ENCODE data around the gene ZNF394. TPM values are rescaled to one million over a fixed set of nuclear protein-coding genes. Genes with fewer than 3 reads are reported as not detected.

The ZNF394 gene
- total and polyA plus RNA-seq, 12 donors, result 10.8 to 23.6 (median 16.0) TPM

DNA sequence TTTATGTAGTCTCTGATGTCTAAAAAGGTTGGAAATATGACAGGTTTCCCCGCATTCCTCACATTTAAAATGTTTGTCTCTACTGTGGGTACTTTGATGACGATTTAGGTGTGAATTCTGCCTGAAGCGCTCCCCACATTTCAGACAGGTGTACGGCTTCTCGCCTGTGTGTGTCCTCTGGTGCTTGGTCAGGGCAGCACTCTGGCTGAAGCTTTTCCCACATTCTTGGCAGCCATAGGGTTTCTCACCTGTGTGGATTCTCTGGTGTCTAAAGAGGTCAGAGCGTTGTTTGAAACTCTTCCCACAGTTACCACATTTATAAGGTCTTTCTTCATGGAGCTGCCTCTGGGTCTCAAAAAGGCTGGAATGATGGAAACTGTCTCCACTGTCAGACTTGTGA is 6.3 kb downstream of the ZNF394 start:
- Histone ChIP-seq H3K4me1 (peaks cover 6 to 18% (median 17%) of the 10 kb centered on the region in 9 donors), H3K9me3 (peaks cover 0 to 35% (median 26%) of the 10 kb centered on the region in 11 donors), H3K4me3 (no peak overlapping the region), H3K27ac (no peak overlapping the region), H3K27me3 (no peaks in the 10 kb centered on the region), H3K36me3 (peaks cover 9 to 83% (median 56%) of the 10 kb centered on the region in 9 donors)
- ATAC-seq, result no peak
- TF ChIP-seq, protein P1, sequence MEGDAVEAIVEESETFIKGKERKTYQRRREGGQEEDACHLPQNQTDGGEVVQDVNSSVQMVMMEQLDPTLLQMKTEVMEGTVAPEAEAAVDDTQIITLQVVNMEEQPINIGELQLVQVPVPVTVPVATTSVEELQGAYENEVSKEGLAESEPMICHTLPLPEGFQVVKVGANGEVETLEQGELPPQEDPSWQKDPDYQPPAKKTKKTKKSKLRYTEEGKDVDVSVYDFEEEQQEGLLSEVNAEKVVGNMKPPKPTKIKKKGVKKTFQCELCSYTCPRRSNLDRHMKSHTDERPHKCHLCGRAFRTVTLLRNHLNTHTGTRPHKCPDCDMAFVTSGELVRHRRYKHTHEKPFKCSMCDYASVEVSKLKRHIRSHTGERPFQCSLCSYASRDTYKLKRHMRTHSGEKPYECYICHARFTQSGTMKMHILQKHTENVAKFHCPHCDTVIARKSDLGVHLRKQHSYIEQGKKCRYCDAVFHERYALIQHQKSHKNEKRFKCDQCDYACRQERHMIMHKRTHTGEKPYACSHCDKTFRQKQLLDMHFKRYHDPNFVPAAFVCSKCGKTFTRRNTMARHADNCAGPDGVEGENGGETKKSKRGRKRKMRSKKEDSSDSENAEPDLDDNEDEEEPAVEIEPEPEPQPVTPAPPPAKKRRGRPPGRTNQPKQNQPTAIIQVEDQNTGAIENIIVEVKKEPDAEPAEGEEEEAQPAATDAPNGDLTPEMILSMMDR (IDR thresholded peaks at IDR 0.05), result no peak
- 97 to 98% methylated on average over 6 of the region's 6 CpGs for WGBS, 2 donors
- DNase-seq, result no peak
- intact Hi-C loops (cut with DNase I), result no loop called here

DNA sequence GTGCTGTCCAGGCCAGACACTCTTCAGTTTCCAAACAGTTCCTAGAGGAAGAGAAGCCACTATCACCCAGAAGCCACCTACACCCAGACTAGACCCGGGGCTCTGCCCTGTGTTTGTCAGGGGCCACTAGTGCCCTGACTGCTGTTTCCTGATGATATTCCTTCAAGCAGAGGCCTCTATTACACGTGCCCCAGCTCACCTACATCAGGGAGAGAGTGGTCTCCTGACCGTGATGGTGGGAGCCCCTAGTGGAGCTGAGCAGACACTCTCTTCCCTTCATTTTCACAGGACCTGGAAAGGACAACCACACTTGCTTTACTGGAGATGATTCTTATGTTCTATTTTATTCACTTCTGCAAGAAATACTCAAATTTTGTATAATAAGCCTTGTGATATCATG is 9.2 kb downstream of the ZNF394 start:
- Histone ChIP-seq H3K4me1 (no peaks in the 10 kb centered on the region), H3K27me3 (no peaks in the 10 kb centered on the region), H3K4me3 (no peak overlapping the region), H3K9me3 (peaks cover 0 to 35% (median 26%) of the 10 kb centered on the region in 11 donors), H3K36me3 (peaks cover 9 to 67% (median 48%) of the 10 kb centered on the region in 9 donors), H3K27ac (no peak overlapping the region)
- TF ChIP-seq, protein P1 (IDR thresholded peaks at IDR 0.05), result no peak
- DNase-seq, result no peak
- WGBS, 2 donors, result 49 to 68% methylated on average over 3 of the region's 3 CpGs
- no peak for ATAC-seq
- intact Hi-C loops (cut with DNase I), result no loop called here

DNA sequence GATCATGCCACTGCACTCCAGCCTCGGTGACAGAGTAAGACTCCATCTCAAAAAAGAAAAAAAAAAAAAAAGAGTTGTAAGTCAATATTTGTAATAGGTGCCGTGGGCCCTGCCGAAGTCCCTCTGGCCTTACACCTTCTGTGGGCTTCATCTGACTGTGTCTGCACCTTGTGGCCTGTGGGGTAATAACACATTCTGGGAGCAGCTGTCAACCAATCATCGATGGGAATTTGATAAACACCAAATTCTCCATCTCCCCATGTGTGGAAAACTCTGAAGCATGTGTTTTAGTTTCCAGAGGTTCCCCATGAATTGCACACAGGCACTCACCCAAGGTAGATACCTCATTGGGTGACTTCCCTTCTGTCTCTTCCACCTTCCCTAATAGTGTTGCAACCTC is 10.8 kb downstream of the ZNF394 start:
- H3K36me3 ChIP-seq, result peaks cover 9 to 61% (median 32%) of the 10 kb centered on the region in 9 donors
- DNase-seq, result no peak
- no peak overlapping the region for H3K27ac ChIP-seq
- no peaks in the 10 kb centered on the region for H3K27me3 ChIP-seq
- intact Hi-C loops (cut with DNase I), result no loop called here
- no peak overlapping the region for H3K4me3 ChIP-seq
- 96 to 99% methylated on average over 4 of the region's 4 CpGs for WGBS, 2 donors
- no peak for ATAC-seq
- no peaks in the 10 kb centered on the region for H3K4me1 ChIP-seq
- TF ChIP-seq, protein P1 (IDR thresholded peaks at IDR 0.05), result no peak
- peaks cover 0 to 22% (median 16%) of the 10 kb centered on the region in 11 donors for H3K9me3 ChIP-seq

DNA sequence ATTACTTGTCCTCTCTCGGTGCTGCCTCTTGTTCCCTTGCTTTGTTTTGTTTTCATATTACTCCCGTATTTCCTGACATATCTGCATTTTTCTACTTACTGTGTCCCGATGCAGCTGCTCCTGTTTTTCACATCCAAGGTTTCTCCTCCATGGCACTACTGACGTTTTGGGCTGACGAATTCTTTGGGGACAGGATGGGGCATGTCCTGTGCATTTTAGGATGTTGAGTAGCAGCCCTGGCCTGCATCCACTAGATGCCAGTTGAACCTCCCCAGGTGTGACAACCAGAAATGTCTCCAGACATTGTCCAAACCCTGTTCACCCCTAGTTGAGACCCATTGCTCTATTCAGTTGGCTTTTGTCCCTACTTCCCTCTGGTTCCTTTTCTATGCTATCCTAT is 15.0 kb downstream of the ZNF394 start:
- H3K4me3 ChIP-seq, result no peak overlapping the region

More for the DNA sequence above, 15.0 kb downstream of the ZNF394 start:
- TF ChIP-seq, protein P1 (IDR thresholded peaks at IDR 0.05), result no peak
- no peak overlapping the region for H3K27ac ChIP-seq
- no peaks in the 10 kb centered on the region for H3K27me3 ChIP-seq
- H3K9me3 ChIP-seq, result no peaks in the 10 kb centered on the region
- intact Hi-C loops (cut with DNase I), result no loop called here
- no peak for DNase-seq
- WGBS, 2 donors, result 90 to 93% methylated on average over 5 of the region's 5 CpGs
- ATAC-seq, result no peak
- peaks cover 0 to 64% (median 0%) of the 10 kb centered on the region in 9 donors for H3K36me3 ChIP-seq
- no peaks in the 10 kb centered on the region for H3K4me1 ChIP-seq
